GM23248 (cell line): Measurements from ENCODE around the gene CD300A. TPM values are rescaled to one million over a fixed set of nuclear protein-coding genes. Genes with fewer than 3 reads are reported as not detected.

Source experiments
- DNase-seq: peaks from one replicate; pipeline ENCODE4 v3.0.0-alpha.2; 2015
- H2AFZ ChIP-seq: fragments of 200-600 bp; sonication (generic); 2 replicates; pipeline ENCODE4 v1.6.1; 2016; ENCODE audit warnings: antibody characterized with exemption
- H3F3A ChIP-seq: fragments of 200-600 bp; sonication (generic); 2 replicates; pipeline ENCODE4 v1.6.1; 2016; ENCODE audit warnings: mild to moderate bottlenecking, antibody characterized with exemption, mixed run types; ENCODE audit not compliant: insufficient read depth
- H3K27ac ChIP-seq: fragments of 200-600 bp; sonication (generic); 2 replicates; pipeline ENCODE4 v1.5.1; 2016; ENCODE audit warnings: mild to moderate bottlenecking
- H3K27me3 ChIP-seq: fragments of 200-600 bp; sonication (generic); replicated peaks from 2 replicates; pipeline ENCODE4 v1.6.1; 2016; ENCODE audit warnings: mild to moderate bottlenecking; ENCODE audit not compliant: insufficient read depth
- H3K36me3 ChIP-seq: fragments of 200-600 bp; sonication (generic); 2 replicates; pipeline ENCODE4 v1.6.1; 2016; ENCODE audit warnings: low read depth, mild to moderate bottlenecking
- H3K4me1 ChIP-seq: fragments of 200-600 bp; sonication (generic); 2 replicates; pipeline ENCODE4 v1.6.1; 2016; ENCODE audit warnings: mild to moderate bottlenecking; ENCODE audit not compliant: insufficient read depth
- H3K4me2 ChIP-seq: fragments of 200-600 bp; sonication (generic); one replicate; pipeline ENCODE4 v1.6.1; 2016; ENCODE audit warnings: mild to moderate bottlenecking; ENCODE audit not compliant: unreplicated experiment
- H3K4me3 ChIP-seq: fragments of 200-600 bp; sonication (generic); 2 replicates; pipeline ENCODE4 v1.5.1; 2016; ENCODE audit warnings: mild to moderate bottlenecking
- H3K79me2 ChIP-seq: fragments of 200-600 bp; sonication (generic); 2 replicates; pipeline ENCODE4 v1.6.1; 2016; ENCODE audit warnings: mild to moderate bottlenecking; ENCODE audit not compliant: insufficient read depth
- H3K9ac ChIP-seq: fragments of 200-600 bp; sonication (generic); 2 replicates; pipeline ENCODE4 v1.6.1; 2016; ENCODE audit warnings: mild to moderate bottlenecking
- H3K9me2 ChIP-seq: fragments of 200-600 bp; sonication (generic); 2 replicates; pipeline ENCODE4 v1.6.1; 2016; ENCODE audit warnings: mixed run types, mild to moderate bottlenecking, moderate library complexity; ENCODE audit not compliant: insufficient read depth
- H3K9me3 ChIP-seq: fragments of 200-600 bp; sonication (generic); one replicate; pipeline ENCODE4 v1.6.1; 2017; ENCODE audit warnings: low read depth
- H4K20me1 ChIP-seq: fragments of 200-600 bp; sonication (generic); 2 replicates; pipeline ENCODE4 v1.6.0; 2016; ENCODE audit not compliant: insufficient read depth
- EZH2 ChIP-seq: fragments of 200-600 bp; sonication (generic); IDR thresholded peaks from 2 replicates; pipeline ENCODE4 v1.6.1; 2018; ENCODE audit warnings: antibody characterized with exemption, mild to moderate bottlenecking; ENCODE audit not compliant: insufficient read depth, poor library complexity, severe bottlenecking
- EZH2phosphoT487 ChIP-seq: fragments of 200-600 bp; sonication (generic); IDR thresholded peaks from 2 replicates; pipeline ENCODE4 v1.6.1; 2018; ENCODE audit warnings: antibody characterized with exemption, moderate library complexity, mild to moderate bottlenecking, low read depth; ENCODE audit not compliant: insufficient read depth
- WGBS, 2 experiments: methylation state at CpG; one replicate each; pipeline ENCODE4 v1.1.6; 2015 to 2017; ENCODE audit warnings: low lambda C conversion rate in 2 of 2, low coverage in 1 of 2; ENCODE audit errors: missing lambda C conversion rate in 2 of 2; 5-methylcytosine and 5-hydroxymethylcytosine counted together
- in situ Hi-C: fragments of 300-500 bp; cut with MboI; formaldehyde crosslinking; loops from 2 replicates; pipeline ENCODE4 v1.15.0; 2020
- polyA plus RNA-seq: library from polyadenylated mRNA; unstranded; fragments of >200 nt; fragmentation: Nextera tagmentation; extraction: Ambion mirVana; gene quantifications from 2 replicates; pipeline ENCODE4 v1.2.1, GENCODE V29; 2016
- total RNA-seq: library from RNA; depleted of rRNA; stranded (reverse); fragments of >200 nt; shearing (Covaris generic); gene quantifications from 2 replicates; pipeline ENCODE4 v1.2.3, GENCODE V29; 2014

Gene CD300A
- total and polyA plus RNA-seq, 2 experiments from 2014 or later: not detected

- Histone ChIP-seq H3K36me3 (no peaks in the 10 kb centered on the region), H3K4me3 (no peak overlapping the region), H3K79me2 (no peaks in the 10 kb centered on the region), H3K4me2 (no peak overlapping the region), H3K9me2 (no peaks in the 10 kb centered on the region), H3K9me3 (no peaks in the 10 kb centered on the region), H3K4me1 (peaks cover 4% of the 10 kb centered on the region; the same call in 1 of the 2 replicates), H4K20me1 (no peaks in the 10 kb centered on the region), H3K27ac (no peak overlapping the region), H2AFZ (no peak overlapping the region), H3K27me3 (no peaks in the 10 kb centered on the region), H3K9ac (no peak overlapping the region), H3F3A (no peaks in the 10 kb centered on the region)
- DNase-seq: no peak
- TF ChIP-seq EZH2phosphoT487 (no peak), EZH2 (no peak)
- WGBS, 2 experiments: 29% methylated on average over 6 of the region's 6 CpGs
- in situ Hi-C loops: no loop called here
These were observed 8.6 kb upstream of the CD300A start for GRCh38 chr17:74457820-74458166.

- Histone ChIP-seq H3F3A (no peaks in the 10 kb centered on the region), H3K27ac (no peak overlapping the region), H3K79me2 (no peaks in the 10 kb centered on the region), H3K27me3 (no peaks in the 10 kb centered on the region), H2AFZ (no peak overlapping the region), H3K9me3 (no peaks in the 10 kb centered on the region), H4K20me1 (no peaks in the 10 kb centered on the region), H3K9ac (no peak overlapping the region), H3K36me3 (no peaks in the 10 kb centered on the region), H3K4me3 (no peak overlapping the region), H3K9me2 (no peaks in the 10 kb centered on the region), H3K4me2 (no peak overlapping the region), H3K4me1 (peaks cover 4% of the 10 kb centered on the region; the same call in 1 of the 2 replicates)
- DNase-seq: no peak
- WGBS, 2 experiments: 67 to 76% methylated on average over 3 of the region's 3 CpGs
- in situ Hi-C loops: no loop called here
- TF ChIP-seq EZH2: no peak
- TF ChIP-seq EZH2phosphoT487: no peak
These were observed 7.6 kb upstream of the CD300A start for GRCh38 chr17:74458835-74459234.

GRCh38 chr17:74459622-74460021 is 6.8 kb upstream of the CD300A start:
- no peak overlapping the region for H3K4me3 ChIP-seq
- no peaks in the 10 kb centered on the region for H4K20me1 ChIP-seq
- no peaks in the 10 kb centered on the region for H3K9me3 ChIP-seq
- 51 to 55% methylated on average over 7 of the region's 7 CpGs for WGBS, 2 experiments
- DNase-seq: no peak
- no peaks in the 10 kb centered on the region for H3K36me3 ChIP-seq
- no peaks in the 10 kb centered on the region for H3K27me3 ChIP-seq
- no peaks in the 10 kb centered on the region for H3K9me2 ChIP-seq
- no peak overlapping the region for H3K27ac ChIP-seq
- no peaks in the 10 kb centered on the region for H3K79me2 ChIP-seq
- TF ChIP-seq EZH2 (no peak), EZH2phosphoT487 (no peak)
- in situ Hi-C loops: no loop called here
- H2AFZ ChIP-seq: no peak overlapping the region
- H3K4me2 ChIP-seq: no peak overlapping the region
- no peaks in the 10 kb centered on the region for H3K4me1 ChIP-seq
- no peaks in the 10 kb centered on the region for H3F3A ChIP-seq
- H3K9ac ChIP-seq: no peak overlapping the region

- WGBS, 2 experiments: 23 to 40% methylated on average over 2 of the region's 2 CpGs
- H3K36me3 ChIP-seq: no peaks in the 10 kb centered on the region
- H3K9me3 ChIP-seq: no peaks in the 10 kb centered on the region
- no peak overlapping the region for H3K27ac ChIP-seq
- no peak overlapping the region for H2AFZ ChIP-seq
- no peaks in the 10 kb centered on the region for H3K9me2 ChIP-seq
- H3K4me2 ChIP-seq: no peak overlapping the region
- in situ Hi-C loops: no loop called here
- H3K27me3 ChIP-seq: no peaks in the 10 kb centered on the region
- no peaks in the 10 kb centered on the region for H3K79me2 ChIP-seq
- H3K4me1 ChIP-seq: no peaks in the 10 kb centered on the region
- no peaks in the 10 kb centered on the region for H4K20me1 ChIP-seq
- DNase-seq: no peak
- no peaks in the 10 kb centered on the region for H3F3A ChIP-seq
- H3K4me3 ChIP-seq: no peak overlapping the region
- TF ChIP-seq EZH2 (no peak), EZH2phosphoT487 (no peak)
- H3K9ac ChIP-seq: no peak overlapping the region
These were observed 6.2 kb upstream of the CD300A start for GRCh38 chr17:74460241-74460640.

GRCh38 chr17:74460996-74461395 is 5.4 kb upstream of the CD300A start:
- in situ Hi-C loops: no loop called here
- no peaks in the 10 kb centered on the region for H3F3A ChIP-seq
- WGBS, 2 experiments: 71 to 79% methylated on average over 7 of the region's 7 CpGs

More at GRCh38 chr17:74460996-74461395, 5.4 kb upstream of the CD300A start:
- Histone ChIP-seq H4K20me1 (no peaks in the 10 kb centered on the region), H3K9me3 (no peaks in the 10 kb centered on the region), H3K4me3 (no peak overlapping the region), H3K9me2 (no peaks in the 10 kb centered on the region), H3K36me3 (no peaks in the 10 kb centered on the region), H3K79me2 (no peaks in the 10 kb centered on the region), H3K27me3 (no peaks in the 10 kb centered on the region; the same call in 1 of the 2 replicates), H3K9ac (no peak overlapping the region), H3K27ac (no peak overlapping the region), H2AFZ (no peak overlapping the region), H3K4me2 (no peak overlapping the region), H3K4me1 (no peaks in the 10 kb centered on the region)
- no peak for DNase-seq
- TF ChIP-seq EZH2: no peak
- TF ChIP-seq EZH2phosphoT487: no peak
